NCI-H187 treated with DMSO at 0.1 percent for 48 hours (cell line): ENCODE data around the gene SERPINB10.

Source experiments
- DNase-seq: peaks from one replicate; lab custom pipeline; 2025; lab: John Stamatoyannopoulos, UW

Gene SERPINB10

GRCh38 chr18:63980896-63981460 lies 73.2 kb downstream of the SERPINB10 start:
- DNase-seq: no peak

GRCh38 chr18:63981719-63982118 lies 74.0 kb downstream of the SERPINB10 start:
- DNase-seq: no peak

- no peak for DNase-seq
Measured at GRCh38 chr18:63982361-63982760, 74.6 kb downstream of the SERPINB10 start.
